Bronchial epithelial cell (primary cell): Measurements from ENCODE around the gene F11. TPM values are rescaled to one million over a fixed set of nuclear protein-coding genes. Genes with fewer than 3 reads are reported as not detected.
"Not testable (repeated sequence)": the region's sequence is repeated elsewhere in the genome, so short reads cannot be mapped to it uniquely, and the experiment has no call there.

Experiments used
- DNase-seq: peaks from one replicate; pipeline ENCODE4 v3.0.0-alpha.2; 2010; ENCODE audit warnings: low read depth
- FAIRE-seq: peaks from 2 replicates; lab custom pipeline; 2011; peaks lifted over from hg19 to GRCh38; lab: Jason Lieb, UNC
- H3K27me3 ChIP-seq: 2 replicates; pipeline ENCODE4 v1.5.1; 2011; ENCODE audit warnings: low read length; ENCODE audit not compliant: control insufficient read depth, insufficient read depth
- H3K36me3 ChIP-seq: 2 replicates; pipeline ENCODE4 v1.5.1; 2011; ENCODE audit warnings: low read length; ENCODE audit not compliant: control insufficient read depth, insufficient read depth
- H3K4me3 ChIP-seq: 2 replicates; pipeline ENCODE4 v1.5.1; 2011; ENCODE audit warnings: mild to moderate bottlenecking, low read depth, low read length, control low read depth
- CTCF ChIP-seq: IDR thresholded peaks from 2 replicates; pipeline ENCODE4 v1.5.1; 2011; ENCODE audit warnings: mild to moderate bottlenecking, moderate library complexity, low read length, control low read depth, inconsistent platforms; ENCODE audit not compliant: insufficient read depth, severe bottlenecking
- total RNA-seq: library from RNA; depleted of rRNA; stranded (reverse); fragments of >200 nt; gene quantifications from 2 replicates; pipeline ENCODE4 v1.2.1, GENCODE V29; 2014

The F11 gene
- total RNA-seq, 1 donor from 2014 or later = not detected

GRCh38 chr4:186244835-186245234 lies 21.2 kb upstream of the F11 start:
- no peaks in the 10 kb centered on the region for H3K27me3 ChIP-seq
- no peak for DNase-seq
- no peak for FAIRE-seq
- H3K36me3 ChIP-seq = no peaks in the 10 kb centered on the region
- TF ChIP-seq CTCF = no peak
- H3K4me3 ChIP-seq = no peak overlapping the region

GRCh38 chr4:186247062-186247752 lies 18.8 kb upstream of the F11 start:
- FAIRE-seq, DNase-seq, H3K4me3 ChIP-seq, H3K27me3 ChIP-seq, H3K36me3 ChIP-seq: not testable (repeated sequence)

- DNase-seq (no peak), FAIRE-seq (no peak)
- no peaks in the 10 kb centered on the region for H3K27me3 ChIP-seq
- H3K36me3 ChIP-seq = no peaks in the 10 kb centered on the region
- TF ChIP-seq CTCF = no peak
- H3K4me3 ChIP-seq = no peak overlapping the region
Measured at GRCh38 chr4:186248643-186249042, 17.3 kb upstream of the F11 start.

GRCh38 chr4:186249785-186250754 lies 15.9 kb upstream of the F11 start:
- Histone ChIP-seq H3K27me3 (no peaks in the 10 kb centered on the region), H3K36me3 (no peaks in the 10 kb centered on the region), H3K4me3 (no peak overlapping the region)
- TF ChIP-seq CTCF = no peak
- FAIRE-seq (no peak), DNase-seq (peak; percentile 58)

GRCh38 chr4:186250760-186251159 lies 15.2 kb upstream of the F11 start:
- DNase-seq = no peak
- FAIRE-seq = no peak
- H3K36me3 ChIP-seq = no peaks in the 10 kb centered on the region
- no peaks in the 10 kb centered on the region for H3K27me3 ChIP-seq
- no peak for TF ChIP-seq CTCF
- no peak overlapping the region for H3K4me3 ChIP-seq

- Histone ChIP-seq H3K4me3 (no peak overlapping the region), H3K27me3 (no peaks in the 10 kb centered on the region), H3K36me3 (no peaks in the 10 kb centered on the region)
- FAIRE-seq (no peak), DNase-seq (no peak)
- TF ChIP-seq CTCF = no peak
Measured at GRCh38 chr4:186255122-186255521, 10.9 kb upstream of the F11 start.
